ENCODE measurements around the gene PSMG2. TPM values are rescaled to one million over a fixed set of nuclear protein-coding genes. Genes with fewer than 3 reads are reported as not detected.

The PSMG2 gene
- total RNA-seq, 1 experiment from 2014 or later: 105 TPM

GRCh38 chr18:12765586-12765985, 62.7 kb downstream of the PSMG2 start:
- DNase-seq (ENCODE audit: low read depth): no peak

DNA sequence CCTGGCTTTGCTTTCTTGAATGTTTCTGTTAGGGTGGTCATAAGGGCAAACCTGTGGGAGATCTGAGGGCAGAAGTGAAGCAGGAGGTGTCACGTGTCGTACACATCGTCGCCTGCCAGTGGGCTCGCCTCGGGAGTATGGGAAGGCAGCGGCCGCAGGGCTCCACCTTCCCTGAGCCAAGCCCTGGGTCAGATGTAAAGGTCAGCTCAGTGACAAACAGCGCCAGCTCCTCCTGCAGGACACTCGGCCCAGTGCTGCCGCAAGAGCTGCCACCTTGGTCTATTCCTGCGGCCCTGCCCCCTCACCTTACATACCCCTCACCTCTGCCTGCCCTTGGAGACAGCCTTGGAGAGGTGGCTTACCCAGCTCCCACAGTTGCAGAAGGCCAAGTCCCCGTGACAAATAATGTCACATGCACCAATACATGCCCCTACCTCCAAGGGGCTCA, 64.2 kb downstream of the PSMG2 start:
- no peak for DNase-seq (ENCODE audit: low read depth)

GRCh38 chr18:12767580-12768155, 64.8 kb downstream of the PSMG2 start:
- DNase-seq (ENCODE audit: low read depth): no peak

GRCh38 chr18:12768625-12769024, 65.8 kb downstream of the PSMG2 start:
- DNase-seq (ENCODE audit: low read depth): peak; percentile 36

GRCh38 chr18:12769136-12769535, 66.3 kb downstream of the PSMG2 start:
- no peak for DNase-seq (ENCODE audit: low read depth)

GRCh38 chr18:12769644-12770440, 67.0 kb downstream of the PSMG2 start:
- no peak for DNase-seq (ENCODE audit: low read depth)

GRCh38 chr18:12770469-12771219, 67.8 kb downstream of the PSMG2 start:
- DNase-seq (ENCODE audit: low read depth): no peak

DNA sequence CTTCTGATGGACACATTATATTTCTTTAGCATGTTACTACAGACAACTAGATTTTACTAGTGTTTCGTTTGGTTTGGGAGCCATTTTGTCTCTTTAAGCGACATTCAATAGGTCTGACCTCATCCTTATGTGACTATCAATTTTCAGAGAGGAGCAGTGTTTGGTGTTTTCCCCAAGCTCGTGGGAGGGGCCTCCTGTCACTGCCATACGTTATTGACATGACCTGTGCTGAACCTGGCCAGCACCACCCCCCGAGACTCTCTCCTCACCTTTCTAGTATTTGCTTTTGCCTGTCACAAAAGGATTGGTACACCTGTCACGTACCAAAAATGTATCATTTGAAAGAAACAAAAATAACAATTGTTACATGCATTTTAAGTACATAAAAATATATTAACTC, 69.3 kb downstream of the PSMG2 start:
- no peak for DNase-seq (ENCODE audit: low read depth)

DNA sequence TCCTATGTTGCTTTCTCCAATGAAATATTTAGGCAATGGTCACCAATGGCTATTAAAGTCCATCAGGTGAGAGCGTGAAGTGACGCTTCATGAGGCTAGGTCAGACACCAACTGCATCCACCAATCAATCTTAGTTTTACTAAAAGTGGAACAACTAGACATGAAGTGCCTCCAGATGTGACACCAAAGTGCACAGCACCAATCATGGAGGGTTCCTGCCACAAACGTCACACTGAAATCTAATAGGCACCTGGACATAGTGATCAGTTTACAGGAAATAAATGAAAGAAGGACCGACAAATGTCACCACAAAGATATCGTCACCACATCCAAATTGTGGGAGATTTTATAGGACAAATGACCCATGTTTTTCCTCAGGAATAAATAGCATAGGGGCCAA, 70.5 kb downstream of the PSMG2 start:
- DNase-seq (ENCODE audit: low read depth): no peak

DNA sequence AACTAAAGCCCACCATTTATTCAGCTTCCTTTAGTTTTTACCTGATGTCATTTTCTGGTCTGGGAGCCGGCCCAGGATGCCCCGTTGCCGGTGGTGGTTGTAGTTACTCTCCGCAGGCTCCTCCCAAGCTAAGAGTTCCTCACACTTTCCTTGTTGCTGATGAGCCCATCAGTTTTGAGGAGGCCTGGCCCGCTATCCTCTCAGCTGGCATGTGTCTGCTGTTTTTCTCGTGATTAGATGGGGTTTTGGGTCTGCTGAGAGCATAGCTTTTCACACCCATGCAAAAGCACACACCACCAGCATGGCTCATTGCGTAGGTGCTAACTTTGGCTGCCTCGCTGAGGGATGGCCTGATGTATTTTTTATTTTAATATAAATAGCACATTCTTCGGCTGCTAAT, 72.1 kb downstream of the PSMG2 start:
- DNase-seq (ENCODE audit: low read depth): no peak

Other genes with a start within 250 kb of the PSMG2 start
- gene SPIRE1, start 44.9 kb upstream of the PSMG2 start, total RNA-seq (2014; rRNA removed; shearing (Covaris generic)): 16.6 and 20.2 TPM in 2 replicates
- gene CEP76, start 319 bp upstream of the PSMG2 start, total RNA-seq (2014; rRNA removed; shearing (Covaris generic)): 17.7 and 24.6 TPM in 2 replicates
- 33.4 and 48.9 TPM in 2 replicates for gene PTPN2, start 181.2 kb downstream of the PSMG2 start, total RNA-seq (2014; rRNA removed; shearing (Covaris generic))
- 57.8 and 125 TPM in 2 replicates for gene SEH1L, start 245.0 kb downstream of the PSMG2 start, total RNA-seq (2014; rRNA removed; shearing (Covaris generic))